ENCODE results near the gene CYP2U1.

Gene CYP2U1

DNA sequence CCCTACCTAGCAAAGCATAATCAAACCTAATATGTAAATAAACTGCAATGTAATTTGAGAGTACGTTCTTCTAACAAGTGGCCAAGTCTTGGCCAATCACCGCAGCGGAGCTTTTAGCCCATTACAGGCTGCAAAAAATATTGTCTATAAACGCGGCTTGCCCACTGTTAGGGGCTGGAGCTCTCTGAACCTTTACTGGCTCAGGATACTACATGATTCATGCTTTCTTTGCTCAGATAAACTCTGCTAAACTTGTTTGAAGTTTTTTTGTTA, 57.4 kb downstream of the CYP2U1 start:
- DNase-seq: no peak

DNA sequence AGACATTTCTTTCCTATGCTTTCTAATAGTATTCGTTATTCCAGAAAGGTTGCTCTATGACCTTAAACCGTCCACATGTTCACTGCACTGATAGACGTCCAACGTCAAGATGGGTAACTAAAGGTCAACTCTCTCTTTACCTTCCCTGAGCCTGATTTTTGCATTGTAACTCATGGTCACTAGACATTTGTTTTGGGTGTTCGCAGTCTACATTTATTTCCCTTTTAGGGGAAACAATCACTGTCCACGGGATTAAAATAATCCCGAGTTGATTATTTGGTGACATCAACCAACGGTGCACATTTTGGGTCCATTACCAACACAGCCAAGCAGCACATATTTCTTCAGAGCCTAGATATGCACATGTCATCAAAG, 57.8 kb downstream of the CYP2U1 start:
- DNase-seq: no peak

DNA sequence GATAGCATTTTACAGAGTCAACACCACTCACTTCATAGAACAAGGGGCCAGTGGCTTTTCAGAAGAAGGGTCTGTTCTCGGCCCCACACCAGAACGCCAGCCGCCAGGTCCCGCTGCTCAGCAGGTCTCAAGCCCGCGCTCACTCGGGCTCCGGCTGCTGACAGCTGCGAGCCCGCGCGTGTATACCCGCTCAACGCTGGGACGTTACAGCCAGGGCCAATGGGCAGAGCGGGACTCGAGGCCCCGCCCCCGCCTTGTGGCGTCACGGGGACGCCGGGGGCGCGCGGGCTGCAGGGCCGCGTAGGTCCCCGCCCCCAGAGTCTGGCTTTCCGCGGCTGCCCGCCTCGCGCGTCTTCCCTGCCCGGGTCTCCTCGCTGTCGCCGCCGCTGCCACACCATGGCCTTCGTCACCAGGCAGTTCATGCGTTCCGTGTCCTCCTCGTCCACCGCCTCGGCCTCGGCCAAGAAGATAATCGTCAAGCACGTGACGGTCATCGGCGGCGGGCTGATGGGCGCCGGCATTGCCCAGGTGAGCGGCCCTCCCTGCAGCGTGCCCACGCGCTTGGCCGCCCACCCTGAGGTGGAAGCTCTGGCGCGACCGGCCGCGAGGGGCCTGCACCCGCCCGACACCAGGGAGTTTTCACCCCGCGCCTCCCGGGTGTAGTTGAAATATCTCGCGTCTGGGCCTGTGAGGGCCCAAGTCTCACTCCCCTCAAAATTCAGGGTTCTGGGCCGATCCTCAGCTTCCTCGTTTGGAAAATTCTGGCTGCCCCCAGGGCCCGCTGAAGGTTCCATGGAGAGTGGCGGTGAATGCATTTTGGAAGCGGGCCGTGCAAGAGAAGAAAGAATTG, 58.4 kb downstream of the CYP2U1 start, which contains the start of gene HADH:
Gene HADH (plus strand): TSS at position 353 of the 850 bp plus-strand sequence. CDS start 44 bp downstream, at position 397.
- peak; percentile 92 for DNase-seq

DNA sequence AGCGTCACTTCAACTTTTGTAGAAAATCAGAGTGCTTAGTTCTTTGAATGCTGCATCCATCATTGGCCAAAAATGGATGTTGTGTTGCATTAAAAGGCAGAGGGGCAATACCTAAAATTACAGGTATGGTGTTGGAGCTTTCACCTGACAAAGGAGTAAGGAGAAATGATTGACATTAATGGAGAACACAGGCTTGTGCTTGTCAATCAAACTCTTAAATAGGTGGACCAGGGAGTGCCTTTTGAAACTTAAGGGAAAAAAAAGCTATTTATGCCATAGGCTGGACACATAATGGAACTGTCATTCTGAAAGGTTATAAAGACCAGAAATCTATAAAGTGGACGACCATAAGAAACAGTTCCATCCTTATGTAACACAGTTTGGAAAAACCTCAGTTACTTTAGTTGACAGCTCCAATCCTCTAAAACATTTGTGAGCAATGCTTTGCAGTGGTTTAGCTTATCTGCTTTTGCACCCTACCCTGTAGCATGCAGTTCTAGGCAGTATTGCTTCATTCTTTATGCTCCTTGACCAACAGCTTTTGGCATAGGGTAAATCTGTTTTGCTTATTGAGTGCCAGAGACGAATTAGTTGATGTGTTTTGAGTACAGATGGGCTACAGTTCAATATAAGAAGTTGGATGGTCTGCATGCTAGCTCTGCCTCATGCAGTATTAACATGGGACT, 60.7 kb downstream of the CYP2U1 start:
- no peak for DNase-seq

DNA sequence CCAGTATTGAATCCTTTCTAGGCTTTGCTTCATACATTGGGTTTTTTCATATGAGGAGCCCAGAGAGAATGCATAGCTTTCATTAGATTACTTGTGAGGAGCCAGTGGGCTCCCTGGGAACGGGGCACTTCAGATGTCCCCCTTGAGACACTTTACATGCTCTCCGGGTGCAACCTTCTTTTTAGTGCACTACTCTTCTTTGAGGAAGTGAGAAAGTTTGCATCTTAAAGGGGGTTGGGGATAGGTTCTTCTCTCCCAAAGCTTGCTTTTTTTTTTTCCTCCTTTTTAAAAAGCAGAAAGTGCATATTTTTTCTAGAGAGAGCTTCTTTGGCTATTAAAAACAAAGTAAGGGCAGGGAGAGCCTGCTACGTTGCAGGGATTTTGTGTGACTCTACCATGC, 62.6 kb downstream of the CYP2U1 start:
- no peak for DNase-seq

DNA sequence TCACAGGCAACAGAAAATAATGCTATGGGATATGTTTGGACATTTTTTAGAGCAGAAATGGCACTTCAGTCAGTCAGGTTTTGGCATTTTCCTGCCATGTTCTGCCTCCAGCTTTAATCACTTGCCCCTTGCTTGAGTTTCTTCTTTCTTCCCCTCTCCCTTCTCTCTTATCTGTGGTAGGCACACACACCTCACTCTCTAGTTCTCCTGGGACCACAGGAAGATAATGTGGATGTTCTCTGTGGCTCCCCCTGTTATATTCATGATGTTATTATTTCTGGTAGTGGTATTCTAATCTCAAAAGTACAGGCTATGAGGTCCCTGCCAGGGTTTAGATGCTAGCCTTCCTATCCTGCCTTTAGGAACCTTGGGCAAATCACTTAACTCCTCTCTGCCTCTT, 63.5 kb downstream of the CYP2U1 start:
- DNase-seq: no peak

DNA sequence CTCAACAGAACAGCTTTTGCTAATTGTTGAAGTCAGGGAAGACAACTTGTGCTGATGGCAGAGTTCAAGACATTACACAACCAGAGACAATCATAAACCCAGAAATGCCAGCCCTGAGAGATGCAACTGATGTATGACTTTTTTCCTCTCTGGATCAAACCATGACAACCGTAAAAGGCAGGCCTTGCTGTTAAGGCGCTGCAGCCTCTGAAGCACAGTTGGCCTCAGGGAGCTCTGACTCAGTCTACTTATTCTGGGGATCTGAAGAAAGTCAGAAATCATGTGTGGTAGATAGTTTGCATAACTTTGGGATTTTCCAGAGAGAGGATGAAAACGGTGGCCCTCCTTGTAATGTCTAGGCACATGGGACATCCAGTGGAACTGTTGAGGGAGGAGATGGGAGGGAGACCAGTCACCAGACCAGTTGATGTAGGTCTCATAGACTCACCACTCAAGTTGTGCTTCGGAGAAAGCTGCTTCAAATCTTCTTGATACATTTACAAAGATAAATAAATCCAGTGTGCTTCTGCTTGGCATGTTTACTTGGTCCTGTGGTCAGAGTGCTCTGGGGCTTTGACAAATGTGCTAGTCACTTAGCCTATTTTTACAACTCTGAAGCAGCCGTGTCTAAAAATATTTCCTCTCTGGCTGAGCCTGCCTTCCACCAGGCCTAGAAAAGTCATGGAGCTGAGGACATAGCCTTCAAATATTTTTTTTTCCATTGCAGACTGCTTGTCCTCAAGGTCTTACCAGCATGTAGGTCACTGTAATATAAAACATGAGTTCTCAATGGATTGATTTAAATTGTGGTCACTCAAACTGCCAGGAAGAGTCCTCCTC, 65.8 kb downstream of the CYP2U1 start:
- DNase-seq: no peak

DNA sequence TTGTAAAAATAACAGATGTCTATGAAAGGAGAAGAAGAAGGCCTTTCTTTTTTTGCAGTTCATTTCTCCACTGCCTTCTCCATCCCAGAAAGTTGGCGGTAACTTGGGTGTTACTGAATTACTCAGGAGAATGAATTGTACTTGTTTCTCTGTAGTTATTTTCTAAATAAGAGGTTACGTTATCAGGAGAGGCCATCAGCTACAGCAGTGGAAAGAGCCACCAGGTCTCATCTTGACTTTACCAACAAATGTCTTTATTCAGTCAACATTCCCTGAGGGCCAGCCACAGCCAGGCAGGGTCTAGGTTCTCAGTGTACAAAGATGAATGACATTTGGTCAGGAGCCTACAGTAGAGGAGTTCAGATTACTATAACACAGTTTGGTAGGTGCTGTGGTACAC, 66.4 kb downstream of the CYP2U1 start:
- no peak for DNase-seq

DNA sequence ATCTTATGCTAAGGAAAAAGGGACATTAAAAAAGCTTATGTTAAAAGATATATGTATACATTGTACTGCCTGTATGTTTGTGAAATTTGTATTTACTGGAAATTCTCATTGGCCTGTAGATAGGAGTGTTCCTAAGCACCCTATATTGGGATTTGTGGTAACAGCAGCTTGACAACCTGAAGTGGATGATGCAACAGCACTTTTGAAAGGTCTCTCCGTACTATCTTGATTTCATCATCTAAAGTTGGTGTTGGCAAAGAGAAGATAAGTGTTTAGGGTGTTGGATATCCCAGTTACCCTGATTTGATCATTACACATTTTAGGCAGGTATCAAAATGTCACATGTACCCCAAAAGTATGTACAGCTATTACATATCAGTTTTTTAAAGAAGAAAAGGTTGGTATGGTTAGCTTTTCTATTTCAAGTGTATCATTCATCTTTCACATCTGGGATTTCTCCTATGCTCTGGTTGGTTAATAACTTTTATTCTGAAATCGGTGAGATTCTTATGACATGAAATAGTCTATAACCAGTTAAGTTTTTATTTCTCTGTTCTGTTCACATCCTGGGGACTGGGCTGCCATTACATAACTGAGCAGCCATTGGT, 68.7 kb downstream of the CYP2U1 start:
- DNase-seq: no peak

DNA sequence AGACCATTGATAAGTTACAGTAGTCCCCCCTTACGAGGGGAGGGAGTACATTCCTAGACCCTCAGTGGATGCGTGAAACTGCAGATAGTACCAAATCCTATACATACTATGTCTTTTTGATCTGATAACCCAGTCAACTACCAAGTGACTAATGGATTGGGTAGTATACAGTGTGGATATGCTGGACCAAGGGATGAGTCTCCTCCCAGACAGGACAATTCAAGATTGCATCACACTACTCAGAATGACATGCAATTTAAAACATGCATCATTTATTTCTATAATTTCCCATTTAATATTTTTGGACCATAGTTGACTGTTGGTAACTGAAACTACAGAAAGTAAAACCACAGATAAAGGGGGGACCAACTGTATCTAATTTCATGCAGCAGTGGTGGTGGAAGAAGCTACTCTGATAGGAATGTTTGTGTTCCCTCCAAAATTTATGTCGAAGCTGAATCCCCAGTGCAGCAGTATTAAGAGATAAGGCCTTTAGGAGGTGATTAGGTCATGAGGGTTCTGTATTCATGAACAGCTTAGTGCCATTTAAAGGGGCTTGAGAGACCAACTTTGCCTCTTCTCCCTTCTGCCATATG, 70.3 kb downstream of the CYP2U1 start:
- DNase-seq: no peak
